Retinal pigment epithelial cell (primary cell): ENCODE results near the gene HPCA.

Source experiments
- DNase-seq: peaks from one replicate; pipeline ENCODE4 v3.0.0-alpha.2; 2010; ENCODE audit warnings: low read depth
- H3K4me3 ChIP-seq: 2 replicates; pipeline ENCODE4 v1.5.1; 2011; ENCODE audit warnings: mild to moderate bottlenecking, low read length, control low read depth, moderate library complexity
- TF ChIP-seq, protein P1 (sequence below): conservative IDR thresholded peaks from 2 replicates; pipeline ENCODE4 v1.5.1; 2011; ENCODE audit warnings: low read depth, low read length, control low read depth, inconsistent platforms

The HPCA gene

DNA sequence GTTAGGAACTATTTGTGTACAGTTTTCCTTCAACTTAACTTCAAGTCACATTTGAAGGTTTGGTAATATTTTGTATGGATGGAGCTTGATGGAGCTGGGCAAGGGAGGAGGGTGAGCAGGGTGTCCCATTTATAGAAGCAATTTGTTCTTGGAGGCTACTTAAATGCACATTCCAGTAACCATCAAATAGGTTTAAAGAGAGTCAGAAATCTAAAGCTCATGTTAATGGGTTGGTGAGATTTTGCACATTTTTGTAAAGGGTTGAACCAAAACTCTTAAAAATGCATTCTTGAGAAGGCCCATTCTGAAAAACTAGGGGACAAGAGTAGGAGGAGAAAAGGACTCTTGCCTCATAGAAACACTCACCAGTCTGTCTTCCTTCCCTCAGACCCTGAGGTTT, 25.7 kb upstream of the HPCA start:
- no peak overlapping the region for H3K4me3 ChIP-seq
- DNase-seq = no peak
- TF ChIP-seq, protein P1, sequence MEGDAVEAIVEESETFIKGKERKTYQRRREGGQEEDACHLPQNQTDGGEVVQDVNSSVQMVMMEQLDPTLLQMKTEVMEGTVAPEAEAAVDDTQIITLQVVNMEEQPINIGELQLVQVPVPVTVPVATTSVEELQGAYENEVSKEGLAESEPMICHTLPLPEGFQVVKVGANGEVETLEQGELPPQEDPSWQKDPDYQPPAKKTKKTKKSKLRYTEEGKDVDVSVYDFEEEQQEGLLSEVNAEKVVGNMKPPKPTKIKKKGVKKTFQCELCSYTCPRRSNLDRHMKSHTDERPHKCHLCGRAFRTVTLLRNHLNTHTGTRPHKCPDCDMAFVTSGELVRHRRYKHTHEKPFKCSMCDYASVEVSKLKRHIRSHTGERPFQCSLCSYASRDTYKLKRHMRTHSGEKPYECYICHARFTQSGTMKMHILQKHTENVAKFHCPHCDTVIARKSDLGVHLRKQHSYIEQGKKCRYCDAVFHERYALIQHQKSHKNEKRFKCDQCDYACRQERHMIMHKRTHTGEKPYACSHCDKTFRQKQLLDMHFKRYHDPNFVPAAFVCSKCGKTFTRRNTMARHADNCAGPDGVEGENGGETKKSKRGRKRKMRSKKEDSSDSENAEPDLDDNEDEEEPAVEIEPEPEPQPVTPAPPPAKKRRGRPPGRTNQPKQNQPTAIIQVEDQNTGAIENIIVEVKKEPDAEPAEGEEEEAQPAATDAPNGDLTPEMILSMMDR = no peak

DNA sequence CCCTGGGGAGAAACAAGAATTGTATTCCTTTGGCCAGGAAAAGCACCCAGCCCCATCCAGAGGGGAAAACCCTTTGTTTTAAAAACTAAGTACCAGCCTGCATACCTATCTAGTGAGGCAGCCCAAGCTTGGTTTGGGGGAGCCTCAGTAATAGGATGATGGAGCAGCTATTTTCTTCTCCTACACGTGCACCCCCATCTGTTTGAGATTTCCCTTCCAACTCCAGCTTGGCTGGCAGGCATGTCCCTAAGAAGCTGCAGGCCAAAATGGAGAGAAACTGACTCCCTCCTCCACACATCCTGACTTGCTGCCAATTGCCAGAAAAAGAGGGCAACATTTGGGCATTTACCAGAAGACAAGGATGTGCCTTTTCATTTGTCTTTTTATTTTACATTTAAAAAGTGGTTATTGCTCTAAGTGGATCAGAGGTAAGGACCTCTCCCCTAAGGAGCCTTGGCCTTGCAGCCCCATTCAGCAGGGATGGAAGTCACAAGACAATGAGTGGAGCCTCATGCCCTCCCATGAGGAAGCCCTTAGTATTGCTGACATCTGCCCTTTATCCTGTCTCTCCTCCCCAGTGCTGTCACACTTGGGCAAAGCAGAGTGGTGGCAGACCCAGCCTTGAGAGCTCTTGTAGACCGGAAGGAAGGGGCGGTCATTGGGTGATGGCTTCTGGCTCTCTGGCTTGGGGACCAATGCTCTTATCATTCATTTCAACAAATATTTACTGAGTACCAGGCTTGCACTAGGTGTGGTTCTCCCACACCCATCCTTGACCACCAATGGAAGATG, 24.2 kb upstream of the HPCA start:
- TF ChIP-seq, protein P1 = no peak
- H3K4me3 ChIP-seq = no peak overlapping the region
- no peak for DNase-seq

- no peak overlapping the region for H3K4me3 ChIP-seq
- DNase-seq = no peak
- TF ChIP-seq, protein P1 = no peak
Observed at GRCh38 chr1:32863218-32863880, 22.9 kb upstream of the HPCA start.

- TF ChIP-seq, protein P1 = no peak
- DNase-seq = no peak
- H3K4me3 ChIP-seq = no peak overlapping the region
Observed at GRCh38 chr1:32863881-32864245, 22.4 kb upstream of the HPCA start.

- DNase-seq = no peak
- TF ChIP-seq, protein P1 = no peak
- no peak overlapping the region for H3K4me3 ChIP-seq
Observed at GRCh38 chr1:32864375-32865019, 21.8 kb upstream of the HPCA start.

GRCh38 chr1:32865639-32866405, 20.5 kb upstream of the HPCA start:
- no peak overlapping the region for H3K4me3 ChIP-seq
- DNase-seq = no peak
- TF ChIP-seq, protein P1 = no peak
